ENCODE data around the gene PRKCZ. TPM values are rescaled to one million over a fixed set of nuclear protein-coding genes. Genes with fewer than 3 reads are reported as not detected.
"Not testable (repeated sequence)": the region's sequence is repeated elsewhere in the genome, so short reads cannot be mapped to it uniquely, and the experiment has no call there.

Gene PRKCZ
- total and polyA plus RNA-seq, 5 donors from 2014 or later = 11.0 to 42.7 (median 13.6) TPM

DNA sequence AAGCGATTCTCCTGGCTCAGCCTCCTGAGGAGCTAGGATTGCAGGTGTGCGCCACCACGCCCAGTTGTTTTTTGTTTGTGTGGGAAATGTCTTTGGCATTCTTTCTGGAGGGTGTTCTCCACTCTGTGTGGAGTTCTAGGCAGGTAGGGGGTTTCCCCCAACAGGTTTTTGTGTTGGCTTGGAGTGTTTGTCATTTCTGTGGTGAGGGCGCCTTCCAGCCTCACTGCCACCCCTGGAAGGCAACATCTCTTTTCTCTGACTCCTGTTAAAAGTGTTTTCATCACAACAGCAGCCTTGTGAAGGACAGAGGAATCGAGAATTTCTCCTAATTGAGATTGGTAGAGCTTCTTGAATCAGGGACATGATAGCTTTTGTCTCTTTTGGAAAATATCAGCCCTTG lies 69.7 kb downstream of the PRKCZ start:
- Mint-ChIP-seq H3K27me3 (no peaks in the 10 kb centered on the region), H3K4me1 (peaks cover 0 to 13% (median 3%) of the 10 kb centered on the region in 4 donors), H3K9me3 (peaks cover 0 to 3% (median 0%) of the 10 kb centered on the region in 7 donors), H3K36me3 (peaks cover 3% of the 10 kb centered on the region), H3K27ac (peak overlapping the region in 1 of 3 donors; percentile 52), H3K4me3 (no peak overlapping the region)
- Histone ChIP-seq H3K27me3 (ENCODE audit: control insufficient read depth, insufficient read depth, low read length) (no peaks in the 10 kb centered on the region), H3K4me3 (ENCODE audit: low read depth, low read length) (no peak overlapping the region), H3K27ac (ENCODE audit: insufficient read depth, low read length, poor library complexity, severe bottlenecking) (no peak overlapping the region), H3K4me1 (ENCODE audit: control insufficient read depth, insufficient read depth, low read length, poor library complexity, severe bottlenecking) (peaks cover 2% of the 10 kb centered on the region), H3K9me3 (ENCODE audit: control insufficient read depth in 2 of 2, low read length in 2 of 2) (no peaks in the 10 kb centered on the region), H3K36me3 (ENCODE audit: control insufficient read depth, insufficient read depth, low read length) (no peaks in the 10 kb centered on the region)
- DNase-seq = no peak
- no peak for ATAC-seq (ENCODE audit: low read depth in 2 of 2)

DNA sequence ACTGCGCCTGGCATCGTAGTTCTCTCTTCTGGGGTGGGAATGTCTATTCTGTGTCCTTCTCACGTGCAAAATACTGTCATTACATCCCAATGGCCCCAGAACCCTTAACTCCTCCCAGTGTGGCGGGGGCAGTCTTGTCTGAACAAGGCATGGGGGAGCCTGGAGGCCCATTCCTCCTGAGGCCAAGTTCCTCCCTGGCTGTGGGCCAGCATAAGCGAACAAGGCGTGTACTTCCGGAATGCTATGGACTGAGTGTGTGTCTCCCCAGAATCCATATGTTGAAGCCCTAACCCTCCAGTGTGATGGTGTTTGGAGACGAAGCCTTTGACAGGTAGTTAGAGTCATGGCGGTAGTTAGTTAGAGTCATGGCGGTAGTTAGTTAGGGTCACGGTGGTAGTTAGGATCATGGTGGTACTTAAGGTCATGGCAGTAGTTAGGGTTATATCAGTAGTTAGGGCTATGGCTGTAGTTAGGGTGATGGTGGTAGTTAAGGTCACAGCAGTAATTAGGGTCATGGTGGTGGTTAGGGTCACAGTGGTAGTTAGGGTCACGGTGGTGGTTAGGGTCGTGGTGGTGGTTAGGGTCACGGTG lies 71.0 kb downstream of the PRKCZ start:
- peaks cover 0 to 6% (median 3%) of the 10 kb centered on the region in 4 donors for H3K4me1 Mint-ChIP-seq

GRCh38 chr1:2121794-2122193 lies 71.6 kb downstream of the PRKCZ start:
- not testable (repeated sequence) for H3K36me3 ChIP-seq (ENCODE audit: control insufficient read depth, insufficient read depth, low read length); H3K4me3 Mint-ChIP-seq; H3K4me1 ChIP-seq (ENCODE audit: control insufficient read depth, insufficient read depth, low read length, poor library complexity, severe bottlenecking); H3K27ac Mint-ChIP-seq; H3K9me3 ChIP-seq (ENCODE audit: control insufficient read depth in 2 of 2, low read length in 2 of 2); H3K4me3 ChIP-seq (ENCODE audit: low read depth, low read length); ATAC-seq (ENCODE audit: low read depth in 2 of 2); H3K9me3 Mint-ChIP-seq; DNase-seq; H3K36me3 Mint-ChIP-seq; H3K27ac ChIP-seq (ENCODE audit: insufficient read depth, low read length, poor library complexity, severe bottlenecking); H3K4me1 Mint-ChIP-seq; H3K27me3 ChIP-seq (ENCODE audit: control insufficient read depth, insufficient read depth, low read length); H3K27me3 Mint-ChIP-seq

More for the DNA sequence above, 71.0 kb downstream of the PRKCZ start:
- Mint-ChIP-seq H3K4me3 (no peak overlapping the region), H3K27me3 (no peaks in the 10 kb centered on the region), H3K27ac (peak overlapping the region in 1 of 3 donors; percentile 13), H3K36me3 (peaks cover 3% of the 10 kb centered on the region), H3K9me3 (peaks cover 0 to 3% (median 0%) of the 10 kb centered on the region in 7 donors)
- Histone ChIP-seq H3K4me1 (ENCODE audit: control insufficient read depth, insufficient read depth, low read length, poor library complexity, severe bottlenecking) (no peaks in the 10 kb centered on the region), H3K4me3 (ENCODE audit: low read depth, low read length) (no peak overlapping the region), H3K27ac (ENCODE audit: insufficient read depth, low read length, poor library complexity, severe bottlenecking) (no peak overlapping the region), H3K36me3 (ENCODE audit: control insufficient read depth, insufficient read depth, low read length) (no peaks in the 10 kb centered on the region), H3K9me3 (ENCODE audit: control insufficient read depth in 2 of 2, low read length in 2 of 2) (no peaks in the 10 kb centered on the region), H3K27me3 (ENCODE audit: control insufficient read depth, insufficient read depth, low read length) (no peaks in the 10 kb centered on the region)
- ATAC-seq (ENCODE audit: low read depth in 2 of 2) (no peak), DNase-seq (no peak)

GRCh38 chr1:2124446-2125198 lies 74.4 kb downstream of the PRKCZ start:
- Mint-ChIP-seq H3K9me3 (peaks cover 0 to 2% (median 0%) of the 10 kb centered on the region in 7 donors), H3K4me1 (peaks cover 4 to 14% (median 6%) of the 10 kb centered on the region in 4 donors), H3K27me3 (no peaks in the 10 kb centered on the region), H3K4me3 (no peak overlapping the region), H3K27ac (no peak overlapping the region), H3K36me3 (peaks cover 7% of the 10 kb centered on the region)
- H3K4me1 ChIP-seq (ENCODE audit: control insufficient read depth, insufficient read depth, low read length, poor library complexity, severe bottlenecking) = peaks cover 11% of the 10 kb centered on the region
- H3K27ac ChIP-seq (ENCODE audit: insufficient read depth, low read length, poor library complexity, severe bottlenecking) = no peak overlapping the region
- DNase-seq = no peak
- H3K36me3 ChIP-seq (ENCODE audit: control insufficient read depth, insufficient read depth, low read length) = no peaks in the 10 kb centered on the region
- no peak for ATAC-seq (ENCODE audit: low read depth in 2 of 2)
- H3K9me3 ChIP-seq (ENCODE audit: control insufficient read depth in 2 of 2, low read length in 2 of 2) = no peaks in the 10 kb centered on the region
- H3K27me3 ChIP-seq (ENCODE audit: control insufficient read depth, insufficient read depth, low read length) = no peaks in the 10 kb centered on the region
- H3K4me3 ChIP-seq (ENCODE audit: low read depth, low read length) = no peak overlapping the region

- Mint-ChIP-seq H3K27ac (no peak overlapping the region), H3K4me3 (no peak overlapping the region), H3K36me3 (peaks cover 4% of the 10 kb centered on the region), H3K27me3 (no peaks in the 10 kb centered on the region), H3K9me3 (peaks cover 0 to under 1% (median 0%) of the 10 kb centered on the region in 7 donors), H3K4me1 (peaks cover 4 to 14% (median 6%) of the 10 kb centered on the region in 4 donors)
- ATAC-seq (ENCODE audit: low read depth in 2 of 2) (no peak), DNase-seq (no peak)
- H3K4me1 ChIP-seq (ENCODE audit: control insufficient read depth, insufficient read depth, low read length, poor library complexity, severe bottlenecking) = peaks cover 11% of the 10 kb centered on the region
- no peaks in the 10 kb centered on the region for H3K36me3 ChIP-seq (ENCODE audit: control insufficient read depth, insufficient read depth, low read length)
- H3K9me3 ChIP-seq (ENCODE audit: control insufficient read depth in 2 of 2, low read length in 2 of 2) = no peaks in the 10 kb centered on the region
- H3K27ac ChIP-seq (ENCODE audit: insufficient read depth, low read length, poor library complexity, severe bottlenecking) = no peak overlapping the region
- no peak overlapping the region for H3K4me3 ChIP-seq (ENCODE audit: low read depth, low read length)
- H3K27me3 ChIP-seq (ENCODE audit: control insufficient read depth, insufficient read depth, low read length) = no peaks in the 10 kb centered on the region
Observed at GRCh38 chr1:2125350-2126211, 75.4 kb downstream of the PRKCZ start.

- H3K27ac ChIP-seq (ENCODE audit: insufficient read depth, low read length, poor library complexity, severe bottlenecking) = no peak overlapping the region
Observed at GRCh38 chr1:2126331-2127186, 76.3 kb downstream of the PRKCZ start.

More at GRCh38 chr1:2126331-2127186, 76.3 kb downstream of the PRKCZ start:
- Histone ChIP-seq H3K36me3 (ENCODE audit: control insufficient read depth, insufficient read depth, low read length) (no peaks in the 10 kb centered on the region), H3K27me3 (ENCODE audit: control insufficient read depth, insufficient read depth, low read length) (no peaks in the 10 kb centered on the region), H3K9me3 (ENCODE audit: control insufficient read depth in 2 of 2, low read length in 2 of 2) (no peaks in the 10 kb centered on the region), H3K4me1 (ENCODE audit: control insufficient read depth, insufficient read depth, low read length, poor library complexity, severe bottlenecking) (peaks cover 11% of the 10 kb centered on the region), H3K4me3 (ENCODE audit: low read depth, low read length) (no peak overlapping the region)
- no peaks in the 10 kb centered on the region for H3K9me3 Mint-ChIP-seq
- ATAC-seq (ENCODE audit: low read depth in 2 of 2) (peak in 1 of 2 donors; percentile 10), DNase-seq (no peak)
- H3K4me3 Mint-ChIP-seq = peak overlapping the region in 2 of 4 donors; percentile 64 to 66
- no peaks in the 10 kb centered on the region for H3K27me3 Mint-ChIP-seq
- H3K4me1 Mint-ChIP-seq = peaks cover 4 to 17% (median 5%) of the 10 kb centered on the region in 4 donors
- H3K36me3 Mint-ChIP-seq = peaks cover 4% of the 10 kb centered on the region
- H3K27ac Mint-ChIP-seq = peak overlapping the region in 2 of 3 donors; percentile 79 to 87

Measured in CD4-positive, CD25-positive, alpha-beta regulatory T cell (primary cell).